DND-41 (cell line): ENCODE results near the gene AMZ2.
"Not testable (repeated sequence)": the region's sequence is repeated elsewhere in the genome, so short reads cannot be mapped to it uniquely, and the experiment has no call there.

Source experiments
- ATAC-seq: fragments of 200-7000 bp; cut with Tn5 transposase; 3 replicates; pipeline ENCODE4 v1.9.1; 2021; ENCODE audit warnings: low read depth; ENCODE audit not compliant: insufficient read depth
- DNase-seq: peaks from one replicate; pipeline ENCODE4 v3.0.0-alpha.2; 2020
- H2AFZ ChIP-seq: 2 replicates; pipeline ENCODE4 v1.6.0; 2012; ENCODE audit warnings: low read depth, low read length
- H3K27ac ChIP-seq: 2 replicates; pipeline ENCODE4 v1.5.1; 2012; ENCODE audit warnings: low read length, inconsistent platforms
- H3K27me3 ChIP-seq: fragments of 200-600 bp; sonication (generic); 2 replicates; pipeline ENCODE4 v1.6.0; 2012; ENCODE audit warnings: low read length, mild to moderate bottlenecking, inconsistent platforms; ENCODE audit not compliant: insufficient read depth, poor library complexity
- H3K36me3 ChIP-seq: 2 replicates; pipeline ENCODE4 v1.5.1; 2012; ENCODE audit warnings: low read length, inconsistent platforms; ENCODE audit not compliant: insufficient read depth
- H3K4me1 ChIP-seq: 2 replicates; pipeline ENCODE4 v1.5.1; 2012; ENCODE audit warnings: mild to moderate bottlenecking, low read length; ENCODE audit not compliant: insufficient read depth
- H3K4me2 ChIP-seq: 2 replicates; pipeline ENCODE4 v1.6.0; 2012; ENCODE audit warnings: mild to moderate bottlenecking, moderate library complexity, low read length, inconsistent platforms; ENCODE audit not compliant: insufficient read depth
- H3K4me3 ChIP-seq, 2 experiments: fragments of 200-600 bp in 1 of 2; shearing (Covaris generic) in 1 of 2; 2 replicates each; pipeline ENCODE4 v1.5.1; 2012 to 2016; ENCODE audit warnings: inconsistent platforms in 2 of 2, low read length in 2 of 2, mild to moderate bottlenecking in 2 of 2, low read depth in 1 of 2, moderate library complexity in 1 of 2
- H3K79me2 ChIP-seq: 2 replicates; pipeline ENCODE4 v1.6.0; 2012; ENCODE audit warnings: low read length, inconsistent platforms; ENCODE audit not compliant: insufficient read depth
- H3K9ac ChIP-seq: 2 replicates; pipeline ENCODE4 v1.6.0; 2012; ENCODE audit warnings: low read depth, mild to moderate bottlenecking, inconsistent platforms, low read length, moderate library complexity
- H3K9me3 ChIP-seq: 2 replicates; pipeline ENCODE4 v1.5.1; 2012; ENCODE audit warnings: low read length, moderate library complexity, mild to moderate bottlenecking, inconsistent platforms; ENCODE audit not compliant: insufficient read depth, severe bottlenecking
- H4K20me1 ChIP-seq: 2 replicates; pipeline ENCODE4 v1.6.0; 2012; ENCODE audit warnings: low read length; ENCODE audit not compliant: insufficient read depth
- CTCF ChIP-seq: IDR thresholded peaks from 2 replicates; pipeline ENCODE4 v1.5.1; 2012; ENCODE audit warnings: borderline replicate concordance, low read length, moderate library complexity, mild to moderate bottlenecking; ENCODE audit not compliant: poor library complexity, severe bottlenecking; ENCODE audit errors: extremely low read depth
- EZH2 ChIP-seq: IDR thresholded peaks from 3 replicates; pipeline ENCODE4 v1.6.1; 2012; ENCODE audit warnings: borderline replicate concordance, low read depth, mild to moderate bottlenecking, moderate library complexity, low read length, inconsistent platforms; ENCODE audit not compliant: severe bottlenecking

The AMZ2 gene

GRCh38 chr17:68221786-68222185 is 26.1 kb upstream of the AMZ2 start:
- H3K4me1 ChIP-seq = no peaks in the 10 kb centered on the region
- TF ChIP-seq CTCF (no peak), EZH2 (no peak)
- H3K27ac ChIP-seq = no peak overlapping the region
- H3K4me2 ChIP-seq = no peak overlapping the region
- peaks cover 5% of the 10 kb centered on the region; the same call in 1 of the 2 replicates for H3K36me3 ChIP-seq
- no peak overlapping the region for H2AFZ ChIP-seq
- H3K4me3 ChIP-seq = no peak overlapping the region
- H3K9me3 ChIP-seq = no peaks in the 10 kb centered on the region
- ATAC-seq (no peak), DNase-seq (no peak)
- 0 out of 2 replicates have a peak, but pooled peaks cover 3% of the 10 kb centered on the region for H3K79me2 ChIP-seq
- no peaks in the 10 kb centered on the region for H3K27me3 ChIP-seq
- no peaks in the 10 kb centered on the region for H4K20me1 ChIP-seq
- no peak overlapping the region for H3K9ac ChIP-seq

- no peak overlapping the region for H2AFZ ChIP-seq
- no peak overlapping the region for H3K9ac ChIP-seq
- H3K4me1 ChIP-seq = no peaks in the 10 kb centered on the region
- H3K9me3 ChIP-seq = no peaks in the 10 kb centered on the region
- peaks cover 5% of the 10 kb centered on the region; the same call in 1 of the 2 replicates for H3K36me3 ChIP-seq
- no peak overlapping the region for H3K4me2 ChIP-seq
- no peak for DNase-seq
- H3K79me2 ChIP-seq = no peaks in the 10 kb centered on the region
- no peak for ATAC-seq
- no peak overlapping the region for H3K4me3 ChIP-seq
- H3K27me3 ChIP-seq = no peaks in the 10 kb centered on the region
- no peaks in the 10 kb centered on the region for H4K20me1 ChIP-seq
- H3K27ac ChIP-seq = no peak overlapping the region
- no peak for TF ChIP-seq CTCF
- no peak for TF ChIP-seq EZH2
Observed at GRCh38 chr17:68222606-68223005, 25.2 kb upstream of the AMZ2 start.

- not testable (repeated sequence) for H3K4me2 ChIP-seq, H3K9ac ChIP-seq, H2AFZ ChIP-seq, H3K79me2 ChIP-seq, H4K20me1 ChIP-seq, DNase-seq, H3K4me3 ChIP-seq, H3K36me3 ChIP-seq, H3K4me1 ChIP-seq, H3K27me3 ChIP-seq, H3K27ac ChIP-seq, H3K9me3 ChIP-seq, ATAC-seq
Observed at GRCh38 chr17:68225055-68225454, 22.8 kb upstream of the AMZ2 start.

GRCh38 chr17:68228039-68228680 is 19.7 kb upstream of the AMZ2 start:
- not testable (repeated sequence) for H3K9ac ChIP-seq, H3K4me3 ChIP-seq, H3K4me1 ChIP-seq, ATAC-seq, DNase-seq, H3K27me3 ChIP-seq, H3K27ac ChIP-seq, H3K4me2 ChIP-seq, H3K79me2 ChIP-seq, H3K36me3 ChIP-seq, H2AFZ ChIP-seq, H4K20me1 ChIP-seq, H3K9me3 ChIP-seq
